Umbilical cord (tissue), 2 donors: ENCODE measurements around the gene CNDP1. TPM values are rescaled to one million over a fixed set of nuclear protein-coding genes. Genes with fewer than 3 reads are reported as not detected.

Experiments
- DNase-seq: peaks from one replicate; pipeline ENCODE4 v3.0.0-alpha.2; 2015; ENCODE audit warnings: low spot score
- total RNA-seq: library from RNA; depleted of rRNA; stranded (reverse); fragments of >200 nt; gene quantifications from one replicate; pipeline ENCODE4 v1.2.3, GENCODE V29; 2014; ENCODE audit warnings: low replicate concordance; ENCODE audit not compliant: insufficient read depth

CNDP1 gene
- total RNA-seq, 1 donor from 2014 or later: 1.2 TPM

- peak; percentile 61 for DNase-seq
Observed at GRCh38 chr18:74624466-74624865, 90.2 kb downstream of the CNDP1 start.

GRCh38 chr18:74625157-74625556, 90.9 kb downstream of the CNDP1 start:
- DNase-seq: no peak

- DNase-seq: no peak
Observed at GRCh38 chr18:74626049-74626874, 92.0 kb downstream of the CNDP1 start.

GRCh38 chr18:74630804-74631203, 96.5 kb downstream of the CNDP1 start:
- DNase-seq: no peak

- no peak for DNase-seq
Observed at GRCh38 chr18:74631212-74631611, 96.9 kb downstream of the CNDP1 start.

GRCh38 chr18:74631623-74632350, 97.5 kb downstream of the CNDP1 start:
- DNase-seq: no peak

- no peak for DNase-seq
Observed at GRCh38 chr18:74632351-74632679, 98.0 kb downstream of the CNDP1 start.

GRCh38 chr18:74632856-74633255, 98.6 kb downstream of the CNDP1 start:
- DNase-seq: no peak

- DNase-seq: no peak
Observed at GRCh38 chr18:74633652-74634352, 99.5 kb downstream of the CNDP1 start.

- DNase-seq: peak; percentile 22
Observed at GRCh38 chr18:74635224-74635975, 101.1 kb downstream of the CNDP1 start.

Other genes with a start within 250 kb of the CNDP1 start
- 18.1 TPM for gene CYB5A, start 242.5 kb upstream of the CNDP1 start, total RNA-seq
- 2.9 TPM for gene C18orf63, start 218.7 kb upstream of the CNDP1 start, total RNA-seq
- gene DIPK1C, start 77.2 kb upstream of the CNDP1 start, total RNA-seq: 3.1 TPM
- gene CNDP2, start 38.1 kb upstream of the CNDP1 start, total RNA-seq: 58.7 TPM
- gene ZNF407, start 63.4 kb downstream of the CNDP1 start, total RNA-seq: 42.9 TPM